Measurements from ENCODE around the gene TEX264.
"Not testable (repeated sequence)": the region's sequence is repeated elsewhere in the genome, so short reads cannot be mapped to it uniquely, and the experiment has no call there.

GRCh38 chr3:51652103-51652502 lies 18.9 kb upstream of the TEX264 start:
- TF ChIP-seq CTCF, POLR2A (IDR thresholded peaks at IDR 0.05): not testable (repeated sequence)
